SK-N-SH (cell line): ENCODE measurements around the gene UQCRHL. TPM values are rescaled to one million over a fixed set of nuclear protein-coding genes. Genes with fewer than 3 reads are reported as not detected.

Source experiments
- CTCF ChIA-PET: fragments of 300-600, 350-600 bp; formaldehyde crosslinking; extraction: SDS; loops from one replicate; lab custom pipeline; 2021; lab: Yijun Ruan, JAX
- POLR2A ChIA-PET: fragments of 350-600 bp; sonication (Branson Sonifier 250); formaldehyde crosslinking; extraction: SDS; loops from one replicate; lab custom pipeline; 2020; ENCODE audit warnings: antibody characterized with exemption, inconsistent platforms; lab: Yijun Ruan, JAX
- DNase-seq: peaks from one replicate; pipeline ENCODE4 v3.0.0; 2012
- H2AFZ ChIP-seq: fragments of 200-600 bp; sonication (generic); 2 replicates; pipeline ENCODE4 v1.8.1; 2016; ENCODE audit warnings: antibody characterized with exemption, mild to moderate bottlenecking, low read depth
- H3F3A ChIP-seq: fragments of 200-600 bp; sonication (generic); replicated peaks from 2 replicates; pipeline ENCODE3; 2016; ENCODE audit warnings: antibody characterized with exemption, mild to moderate bottlenecking; ENCODE audit not compliant: insufficient read depth
- H3K27ac ChIP-seq, 2 experiments: fragments of 200-500 bp in 1 of 2; fragments of 200-600 bp in 1 of 2; sonication (Bioruptor generic) in 1 of 2; sonication (generic), shearing (Covaris generic) in 1 of 2; 2 replicates each; pipeline versions ENCODE4 v1.5.1 to v1.6.1; 2014 to 2016; ENCODE audit warnings: low read depth in 2 of 2, inconsistent platforms in 1 of 2, low read length in 1 of 2, mild to moderate bottlenecking in 1 of 2, mixed read lengths in 1 of 2
- H3K27me3 ChIP-seq: fragments of 200-600 bp; sonication (generic), shearing (Covaris generic); 2 replicates; pipeline ENCODE4 v1.6.1; 2016; ENCODE audit warnings: mixed run types; ENCODE audit not compliant: insufficient read depth
- H3K36me3 ChIP-seq, 2 experiments: fragments of 200-500 bp in 1 of 2; fragments of 200-600 bp in 1 of 2; sonication (Bioruptor generic) in 1 of 2; sonication (generic) in 1 of 2; replicated peaks in 1 of 2; 2 replicates each; pipeline versions ENCODE3 to v1.5.1; 2014 to 2016; ENCODE audit warnings: low read length in 1 of 2, mild to moderate bottlenecking in 1 of 2; ENCODE audit not compliant: insufficient read depth in 2 of 2, control insufficient read depth in 1 of 2
- H3K4me1 ChIP-seq, 2 experiments: fragments of 200-500 bp in 1 of 2; fragments of 200-600 bp in 1 of 2; sonication (Bioruptor generic) in 1 of 2; sonication (generic), shearing (Covaris generic) in 1 of 2; 2 replicates each; pipeline versions ENCODE4 v1.5.1 to v1.6.1; 2014 to 2016; ENCODE audit warnings: low read depth in 1 of 2, low read length in 1 of 2, mixed run types in 1 of 2; ENCODE audit not compliant: insufficient read depth in 2 of 2, control insufficient read depth in 1 of 2
- H3K4me2 ChIP-seq: fragments of 200-600 bp; sonication (generic), shearing (Covaris generic); 2 replicates; pipeline ENCODE4 v1.6.1; 2017; ENCODE audit warnings: mixed run types
- H3K4me3 ChIP-seq, 2 experiments: fragments of 200-500 bp in 1 of 2; fragments of 200-600 bp in 1 of 2; sonication (Bioruptor generic) in 1 of 2; sonication (generic), shearing (Covaris generic) in 1 of 2; 2 replicates each; pipeline versions ENCODE4 v1.5.1 to v1.8.1; 2014 to 2016; ENCODE audit warnings: low read depth in 2 of 2, inconsistent platforms in 1 of 2, low read length in 1 of 2, mild to moderate bottlenecking in 1 of 2, mixed read lengths in 1 of 2, moderate library complexity in 1 of 2
- H3K79me2 ChIP-seq: fragments of 200-600 bp; sonication (generic); 2 replicates; pipeline ENCODE4 v1.8.1; 2017; ENCODE audit warnings: mild to moderate bottlenecking; ENCODE audit not compliant: insufficient read depth
- H3K9ac ChIP-seq: fragments of 200-600 bp; sonication (generic); 2 replicates; pipeline ENCODE4 v1.6.1; 2017; ENCODE audit warnings: mixed run types
- H3K9me2 ChIP-seq: fragments of 200-600 bp; sonication (generic); 2 replicates; pipeline ENCODE4 v1.6.1; 2017; ENCODE audit warnings: mixed run types
- H3K9me3 ChIP-seq: fragments of 200-600 bp; sonication (generic); 2 replicates; pipeline ENCODE4 v1.6.1; 2017; ENCODE audit warnings: mixed run types, mild to moderate bottlenecking, moderate library complexity
- H4K20me1 ChIP-seq: fragments of 200-600 bp; sonication (generic); 2 replicates; pipeline ENCODE4 v1.6.1; 2017; ENCODE audit warnings: mild to moderate bottlenecking, mixed run types; ENCODE audit not compliant: insufficient read depth
- EZH2phosphoT487 ChIP-seq: fragments of 200-600 bp; sonication (generic); IDR thresholded peaks from 2 replicates; pipeline ENCODE4 v1.6.1; 2017; ENCODE audit warnings: low read depth, mixed run types, mild to moderate bottlenecking, antibody characterized with exemption, moderate library complexity, borderline replicate concordance
- FOXM1 ChIP-seq: IDR thresholded peaks from 2 replicates; pipeline ENCODE4 v1.4.0; 2012; ENCODE audit warnings: low read depth, mild to moderate bottlenecking
- GABPA ChIP-seq: IDR thresholded peaks from 2 replicates; pipeline ENCODE4 v1.4.0; 2012; ENCODE audit warnings: low read depth, mild to moderate bottlenecking
- MEF2A ChIP-seq: IDR thresholded peaks from 2 replicates; pipeline ENCODE4 v1.4.0; 2012; ENCODE audit warnings: low read depth, borderline replicate concordance
- MXI1 ChIP-seq: IDR thresholded peaks from 2 replicates; pipeline ENCODE4 v1.6.1; 2012; ENCODE audit warnings: mild to moderate bottlenecking, low read depth, low read length, improper control_type of control experiment
- NFIC ChIP-seq: IDR thresholded peaks from 2 replicates; pipeline ENCODE4 v1.4.0; 2012; ENCODE audit warnings: borderline replicate concordance
- POLR2AphosphoS5 ChIP-seq: IDR thresholded peaks from 2 replicates; pipeline ENCODE4 v1.6.1; 2012; ENCODE audit warnings: low read depth, low read length
- RAD21 ChIP-seq: IDR thresholded peaks from 2 replicates; pipeline ENCODE4 v1.6.1; 2012; ENCODE audit warnings: mild to moderate bottlenecking, low read length
- RCOR1 ChIP-seq: fragments of 150-350 bp; IDR thresholded peaks from 2 replicates; pipeline ENCODE4 v1.6.1; 2017; ENCODE audit warnings: antibody characterized with exemption, low read length
- SIN3A ChIP-seq: IDR thresholded peaks from 2 replicates; pipeline ENCODE4 v1.6.1; 2012; ENCODE audit warnings: low read depth, mild to moderate bottlenecking, low read length, moderate library complexity, borderline replicate concordance
- SMC3 ChIP-seq: IDR thresholded peaks from 2 replicates; pipeline ENCODE4 v1.6.1; 2012; ENCODE audit warnings: low read depth, low read length, improper control_type of control experiment
- TAF1 ChIP-seq: IDR thresholded peaks from 2 replicates; pipeline ENCODE4 v1.6.1; 2012; ENCODE audit warnings: low read depth, mild to moderate bottlenecking, low read length, moderate library complexity, borderline replicate concordance
- TCF12 ChIP-seq: IDR thresholded peaks from 2 replicates; pipeline ENCODE4 v1.4.0; 2012
- TEAD4 ChIP-seq: IDR thresholded peaks from 2 replicates; pipeline ENCODE4 v1.4.0; 2012; ENCODE audit warnings: mild to moderate bottlenecking, borderline replicate concordance; ENCODE audit not compliant: insufficient read depth
- YY1 ChIP-seq: IDR thresholded peaks from 2 replicates; pipeline ENCODE4 v1.4.0; 2012; ENCODE audit warnings: low read depth, mild to moderate bottlenecking
- WGBS: methylation state at CpG from one replicate; pipeline ENCODE4 v1.1.6; 2017; ENCODE audit warnings: low lambda C conversion rate; 5-methylcytosine and 5-hydroxymethylcytosine counted together
- polyA plus RNA-seq, 3 experiments: library from polyadenylated mRNA; depleted of rRNA; stranded (reverse); fragments of >200 nt; gene quantifications; 2 replicates each; pipeline ENCODE4 v1.2.3, GENCODE V29; 2012
- TF ChIP-seq, protein P1 (sequence below): fragments of 150-350 bp; IDR thresholded peaks from 2 replicates; pipeline ENCODE4 v1.6.1; 2016; ENCODE audit warnings: mild to moderate bottlenecking, low read depth, low read length
- TF ChIP-seq, protein P2 (sequence below): IDR thresholded peaks from 2 replicates; pipeline ENCODE4 v1.4.0; 2012; ENCODE audit warnings: low read depth
- TF ChIP-seq, protein P3 (sequence below): fragments of 150-350 bp; IDR thresholded peaks from 2 replicates; pipeline ENCODE4 v1.6.1; 2017; ENCODE audit warnings: antibody characterized with exemption, low read length, low read depth, borderline replicate concordance
- TF ChIP-seq, protein P4 (sequence below): IDR thresholded peaks from 2 replicates; pipeline ENCODE4 v1.4.0; 2012; ENCODE audit warnings: low read depth, borderline replicate concordance

The UQCRHL gene
- polyA plus RNA-seq, 1 of the 3 experiments (the other 2 are of a cell fraction): 2.8 TPM

DNA sequence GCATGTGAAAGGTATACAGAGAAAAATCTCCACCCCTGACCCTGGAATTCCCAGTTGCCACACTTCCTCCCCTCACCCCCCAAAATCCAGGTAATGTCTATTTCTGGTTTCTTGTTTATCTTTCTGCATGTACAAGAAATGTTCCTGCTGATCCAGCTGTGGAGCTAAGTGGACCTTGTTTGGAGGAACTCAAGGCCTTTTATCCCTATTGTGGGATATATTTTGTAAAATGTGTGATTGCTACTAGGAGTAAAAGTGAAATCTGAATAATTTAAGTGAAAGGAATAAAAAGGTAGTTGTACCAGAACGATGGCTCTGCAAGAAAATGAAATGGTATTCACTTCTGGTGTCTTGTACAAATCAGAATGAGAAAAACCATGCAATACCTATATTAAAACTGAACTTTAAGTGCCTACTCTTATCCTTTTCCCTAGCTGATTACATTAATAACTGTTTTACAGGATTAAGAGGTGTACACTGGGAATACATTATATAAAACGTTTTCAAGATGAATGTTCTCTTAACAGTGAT lies 43.1 kb upstream of the UQCRHL start:
- Histone ChIP-seq H3F3A (peaks cover 35% of the 10 kb centered on the region), H3K27ac (peak overlapping the region; percentile 98), H4K20me1 (peaks cover 13% of the 10 kb centered on the region; the same call in 1 of the 2 replicates), H3K4me2 (peak overlapping the region; percentile 91), H3K4me3 (peak overlapping the region; percentile 72 to 80), H3K79me2 (peaks cover 96% of the 10 kb centered on the region), H3K36me3 (no peaks in the 10 kb centered on the region), H3K27me3 (no peaks in the 10 kb centered on the region), H3K4me1 (peaks cover 7 to 22% of the 10 kb centered on the region in 2 experiments; a peak in 3 of 4 replicates), H3K9me3 (no peaks in the 10 kb centered on the region), H2AFZ (no peak overlapping the region; the same call in 1 of the 2 replicates), H3K9ac (peak overlapping the region; percentile 83; the same call in 1 of the 2 replicates)
- DNase-seq: no peak
- CTCF ChIA-PET: interaction anchor here (0.8 to 2.1 kb wide), 8 partner anchors 16 to 204 kb away, joined by 3 to 6 read pairs (median 3); no protein-coding TSS in a partner anchor
- POLR2A ChIA-PET: interaction anchor here (0.6 to 3.9 kb wide), 10 partner anchors 12 to 89 kb away, joined by 3 to 22 read pairs (median 4); no protein-coding TSS in a partner anchor
- no peak for TF ChIP-seq YY1
- no peak for TF ChIP-seq SIN3A
- TF ChIP-seq MEF2A: no peak
- TF ChIP-seq, protein P1, sequence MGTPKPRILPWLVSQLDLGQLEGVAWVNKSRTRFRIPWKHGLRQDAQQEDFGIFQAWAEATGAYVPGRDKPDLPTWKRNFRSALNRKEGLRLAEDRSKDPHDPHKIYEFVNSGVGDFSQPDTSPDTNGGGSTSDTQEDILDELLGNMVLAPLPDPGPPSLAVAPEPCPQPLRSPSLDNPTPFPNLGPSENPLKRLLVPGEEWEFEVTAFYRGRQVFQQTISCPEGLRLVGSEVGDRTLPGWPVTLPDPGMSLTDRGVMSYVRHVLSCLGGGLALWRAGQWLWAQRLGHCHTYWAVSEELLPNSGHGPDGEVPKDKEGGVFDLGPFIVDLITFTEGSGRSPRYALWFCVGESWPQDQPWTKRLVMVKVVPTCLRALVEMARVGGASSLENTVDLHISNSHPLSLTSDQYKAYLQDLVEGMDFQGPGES: no peak
- no peak for TF ChIP-seq TEAD4
- no peak for TF ChIP-seq POLR2AphosphoS5
- no peak for TF ChIP-seq FOXM1
- TF ChIP-seq, all 33 proteins: peak for 0
- WGBS: 7% methylated on average over 2 of the region's 2 CpGs
- H3K9me2 ChIP-seq: no peaks in the 10 kb centered on the region

DNA sequence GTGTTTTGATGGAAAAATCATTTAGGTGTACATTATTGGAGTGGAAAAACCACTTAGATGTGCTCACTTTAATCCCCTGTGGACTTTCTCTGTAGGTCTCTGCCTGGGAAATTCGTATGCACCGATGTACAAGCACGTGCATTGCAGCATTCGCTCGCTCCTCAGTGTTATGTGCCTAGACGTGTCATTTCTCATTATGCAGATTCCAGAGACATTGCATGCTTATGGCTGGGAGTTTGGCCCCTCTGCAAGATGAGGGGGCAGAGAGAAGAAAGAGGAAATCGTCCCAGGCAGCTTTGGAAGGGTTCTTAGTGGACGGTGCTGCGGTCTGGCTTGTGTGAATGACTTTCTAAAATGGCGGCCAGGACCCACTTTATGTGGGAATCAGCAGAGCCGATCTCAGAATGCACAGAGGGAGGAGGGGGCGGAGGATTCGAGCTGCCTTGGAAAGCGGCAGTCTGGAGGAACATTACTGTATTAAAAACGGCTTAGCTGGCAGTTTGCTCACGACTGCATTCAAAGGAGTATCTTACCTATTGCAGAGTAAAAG lies 42.4 kb upstream of the UQCRHL start:
- WGBS: 1% methylated on average over 16 of the region's 16 CpGs
- CTCF ChIA-PET: interaction anchor here (0.8 to 2.6 kb wide), 9 partner anchors 12 to 204 kb away, joined by 3 to 11 read pairs (median 3); no protein-coding TSS in a partner anchor
- DNase-seq: peak; percentile 71
- no peak for TF ChIP-seq GABPA
- no peak for TF ChIP-seq RAD21
- TF ChIP-seq, protein P2, sequence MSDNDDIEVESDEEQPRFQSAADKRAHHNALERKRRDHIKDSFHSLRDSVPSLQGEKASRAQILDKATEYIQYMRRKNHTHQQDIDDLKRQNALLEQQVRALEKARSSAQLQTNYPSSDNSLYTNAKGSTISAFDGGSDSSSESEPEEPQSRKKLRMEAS: peak; percentile 82
- TF ChIP-seq, protein P1: no peak
- TF ChIP-seq MXI1: peak; percentile 89
- no peak for TF ChIP-seq NFIC
- TF ChIP-seq, protein P3, sequence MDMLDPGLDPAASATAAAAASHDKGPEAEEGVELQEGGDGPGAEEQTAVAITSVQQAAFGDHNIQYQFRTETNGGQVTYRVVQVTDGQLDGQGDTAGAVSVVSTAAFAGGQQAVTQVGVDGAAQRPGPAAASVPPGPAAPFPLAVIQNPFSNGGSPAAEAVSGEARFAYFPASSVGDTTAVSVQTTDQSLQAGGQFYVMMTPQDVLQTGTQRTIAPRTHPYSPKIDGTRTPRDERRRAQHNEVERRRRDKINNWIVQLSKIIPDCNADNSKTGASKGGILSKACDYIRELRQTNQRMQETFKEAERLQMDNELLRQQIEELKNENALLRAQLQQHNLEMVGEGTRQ: no peak
- peak; percentile 69; the same call in 1 of the 2 replicates for TF ChIP-seq TAF1
- TF ChIP-seq, protein P4, sequence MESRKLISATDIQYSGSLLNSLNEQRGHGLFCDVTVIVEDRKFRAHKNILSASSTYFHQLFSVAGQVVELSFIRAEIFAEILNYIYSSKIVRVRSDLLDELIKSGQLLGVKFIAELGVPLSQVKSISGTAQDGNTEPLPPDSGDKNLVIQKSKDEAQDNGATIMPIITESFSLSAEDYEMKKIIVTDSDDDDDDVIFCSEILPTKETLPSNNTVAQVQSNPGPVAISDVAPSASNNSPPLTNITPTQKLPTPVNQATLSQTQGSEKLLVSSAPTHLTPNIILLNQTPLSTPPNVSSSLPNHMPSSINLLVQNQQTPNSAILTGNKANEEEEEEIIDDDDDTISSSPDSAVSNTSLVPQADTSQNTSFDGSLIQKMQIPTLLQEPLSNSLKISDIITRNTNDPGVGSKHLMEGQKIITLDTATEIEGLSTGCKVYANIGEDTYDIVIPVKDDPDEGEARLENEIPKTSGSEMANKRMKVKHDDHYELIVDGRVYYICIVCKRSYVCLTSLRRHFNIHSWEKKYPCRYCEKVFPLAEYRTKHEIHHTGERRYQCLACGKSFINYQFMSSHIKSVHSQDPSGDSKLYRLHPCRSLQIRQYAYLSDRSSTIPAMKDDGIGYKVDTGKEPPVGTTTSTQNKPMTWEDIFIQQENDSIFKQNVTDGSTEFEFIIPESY: no peak
- peak; percentile 91 for TF ChIP-seq YY1
- TF ChIP-seq EZH2phosphoT487: no peak
- TF ChIP-seq TEAD4: no peak
- peak; percentile 9; the same call in 1 of the 2 replicates for TF ChIP-seq SMC3
- no peak; the same call in 1 of the 2 replicates for TF ChIP-seq RCOR1
- peak; percentile 7; the same call in 1 of the 2 replicates for TF ChIP-seq TCF12
- no peak for TF ChIP-seq FOXM1

More for the DNA sequence above, 42.4 kb upstream of the UQCRHL start:
- peak overlapping the region; percentile 98 for H3K27ac ChIP-seq
- peak overlapping the region; percentile 72 to 80 for H3K4me3 ChIP-seq
- peak overlapping the region; percentile 83 for H3K9ac ChIP-seq
- 0 out of 2 replicates have a peak, but pooled peaks cover 8% of the 10 kb centered on the region for H4K20me1 ChIP-seq
- no peaks in the 10 kb centered on the region for H3K36me3 ChIP-seq
- H3K9me2 ChIP-seq: no peaks in the 10 kb centered on the region
- no peaks in the 10 kb centered on the region for H3K27me3 ChIP-seq
- H3K9me3 ChIP-seq: no peaks in the 10 kb centered on the region
- peaks cover 94% of the 10 kb centered on the region for H3K79me2 ChIP-seq
- H2AFZ ChIP-seq: peak overlapping the region; percentile 66
- peaks cover 7 to 22% of the 10 kb centered on the region in 2 experiments; a peak in 3 of 4 replicates for H3K4me1 ChIP-seq
- POLR2A ChIA-PET: interaction anchor here (0.6 to 3.9 kb wide), 15 partner anchors 13 to 210 kb away, joined by 3 to 22 read pairs (median 4); no protein-coding TSS in a partner anchor
- H3F3A ChIP-seq: peaks cover 37% of the 10 kb centered on the region
- peak overlapping the region; percentile 91 for H3K4me2 ChIP-seq
